A549 (cell line): Measurements from ENCODE around the gene SLC26A4. TPM values are rescaled to one million over a fixed set of nuclear protein-coding genes. Genes with fewer than 3 reads are reported as not detected.

Experiments used
- ATAC-seq, 2 experiments: fragments of 200-7000 bp in 1 of 2; fragments of >200 bp in 1 of 2; cut with Nextera tagmentation in 1 of 2; cut with Tn5 transposase in 1 of 2; 3 replicates each; pipeline versions ENCODE4 v1.8.0 to v1.9.1; 2018 to 2020; ENCODE audit warnings: mild to moderate bottlenecking in 1 of 2, moderate library complexity in 1 of 2
- CTCF ChIA-PET: fragments of 300-600 bp; sonication (Branson Sonifier 250); formaldehyde crosslinking; extraction: SDS; loops from one replicate; lab custom pipeline; 2021; ENCODE audit warnings: antibody characterized with exemption, inconsistent platforms; lab: Yijun Ruan, JAX
- POLR2A ChIA-PET: fragments of 350-600 bp; formaldehyde crosslinking; extraction: SDS; loops from one replicate; lab custom pipeline; 2021; ENCODE audit warnings: antibody characterized with exemption, inconsistent platforms; lab: Yijun Ruan, JAX
- DNase-seq, 2 experiments: peaks; one replicate each; pipeline versions ENCODE4 v3.0.0 to v3.0.0-alpha.2; 2011 to 2016; ENCODE audit warnings: low read depth in 1 of 2, low spot score in 1 of 2
- FAIRE-seq: peaks from 2 replicates; lab custom pipeline; 2011; peaks lifted over from hg19 to GRCh38; lab: Jason Lieb, UNC
- H3K27ac ChIP-seq, 2 experiments: fragments of >200 bp; sonication (Bioruptor Twin); formaldehyde crosslinking; 3 replicates each; pipeline ENCODE4 v1.5.1; 2016 to 2017
- H3K4me1 ChIP-seq: fragments of >200 bp; sonication (Bioruptor Twin); formaldehyde crosslinking; 3 replicates; pipeline ENCODE4 v1.6.1; 2016
- H3K4me2 ChIP-seq: fragments of >200 bp; sonication (Bioruptor Twin); formaldehyde crosslinking; 3 replicates; pipeline ENCODE4 v1.6.1; 2016
- H3K4me3 ChIP-seq: fragments of >200 bp; sonication (Bioruptor Twin); formaldehyde crosslinking; 3 replicates; pipeline ENCODE4 v1.5.1; 2016
- H3K9me3 ChIP-seq: fragments of >200 bp; sonication (Bioruptor Twin); formaldehyde crosslinking; 3 replicates; pipeline ENCODE4 v1.6.1; 2016
- CBX2 ChIP-seq: fragments of 200-600 bp; sonication (generic); IDR thresholded peaks from 2 replicates; pipeline ENCODE4 v1.6.1; 2016; ENCODE audit warnings: low read depth, mild to moderate bottlenecking, borderline replicate concordance
- CEBPB ChIP-seq, 2 experiments: fragments of >200 bp in 1 of 2; sonication (Bioruptor Twin) in 1 of 2; formaldehyde crosslinking in 1 of 2; IDR thresholded peaks; 2 replicates each; pipeline ENCODE4 v1.6.1; 2012 to 2016
- CHD2 ChIP-seq: fragments of 150-350 bp; IDR thresholded peaks from 2 replicates; pipeline ENCODE4 v1.6.1; 2014; ENCODE audit warnings: low read length; ENCODE audit not compliant: partially characterized antibody
- EHMT2 ChIP-seq: fragments of 200-600 bp; sonication (generic); IDR thresholded peaks from 2 replicates; pipeline ENCODE4 v1.6.1; 2016; ENCODE audit warnings: antibody characterized with exemption, low read depth, mild to moderate bottlenecking, moderate library complexity
- ELK1 ChIP-seq: fragments of 150-350 bp; IDR thresholded peaks from 2 replicates; pipeline ENCODE4 v1.6.1; 2014; ENCODE audit warnings: low read depth, mild to moderate bottlenecking, low read length
- GATA3 ChIP-seq: IDR thresholded peaks from 2 replicates; pipeline ENCODE4 v1.6.1; 2012; ENCODE audit warnings: borderline replicate concordance
- HES2 ChIP-seq: fragments of >200 bp; sonication (Bioruptor Twin); formaldehyde crosslinking; IDR thresholded peaks from 2 replicates; pipeline ENCODE4 v1.6.1; 2016
- HEYL ChIP-seq: fragments of 250-450 bp; sonication (Bioruptor Pico); IDR thresholded peaks from 2 replicates; pipeline ENCODE4 v1.8.0; 2021; ENCODE audit warnings: mild to moderate bottlenecking, moderate library complexity
- HOXA7 ChIP-seq: fragments of 250-450 bp; sonication (Bioruptor Pico); IDR thresholded peaks from 2 replicates; pipeline ENCODE4 v1.5.0; 2020; ENCODE audit warnings: mild to moderate bottlenecking, moderate library complexity
- HOXB13 ChIP-seq: fragments of 250-450 bp; sonication (Bioruptor Pico); IDR thresholded peaks from 2 replicates; pipeline ENCODE4 v1.5.0; 2020; ENCODE audit warnings: low read depth, mild to moderate bottlenecking, moderate library complexity
- JUNB ChIP-seq: fragments of >200 bp; sonication (Bioruptor Twin); formaldehyde crosslinking; IDR thresholded peaks from 2 replicates; pipeline ENCODE4 v1.6.1; 2016
- MAZ ChIP-seq: fragments of 150-350 bp; IDR thresholded peaks from 2 replicates; pipeline ENCODE4 v1.6.1; 2014; ENCODE audit warnings: antibody characterized with exemption, low read depth, low read length, borderline replicate concordance
- NPAS2 ChIP-seq: fragments of 250-450 bp; sonication (Bioruptor Pico); IDR thresholded peaks from 2 replicates; pipeline ENCODE4 v1.8.0; 2022; ENCODE audit warnings: mild to moderate bottlenecking, moderate library complexity, borderline replicate concordance
- POLR2A ChIP-seq: IDR thresholded peaks from 2 replicates; pipeline ENCODE4 v1.6.1; 2012; ENCODE audit warnings: mild to moderate bottlenecking, low read length
- RCOR1 ChIP-seq: fragments of 150-350 bp; IDR thresholded peaks from 2 replicates; pipeline ENCODE4 v1.6.1; 2014; ENCODE audit warnings: antibody characterized with exemption, low read length, low read depth
- RFX5 ChIP-seq: fragments of 450-650 bp; IDR thresholded peaks from 2 replicates; pipeline ENCODE4 v1.7.1; 2014; ENCODE audit warnings: antibody characterized with exemption, mild to moderate bottlenecking, moderate library complexity
- SMC3 ChIP-seq: fragments of >200 bp; sonication (Bioruptor Twin); formaldehyde crosslinking; IDR thresholded peaks from 3 replicates; pipeline ENCODE4 v1.6.1; 2018; ENCODE audit warnings: inconsistent platforms
- SREBF2 ChIP-seq: fragments of 450-650 bp; IDR thresholded peaks from 2 replicates; pipeline ENCODE4 v1.6.1; 2014; ENCODE audit warnings: mild to moderate bottlenecking, moderate library complexity
- ZFP36 ChIP-seq: fragments of 450-650 bp; IDR thresholded peaks from 2 replicates; pipeline ENCODE4 v1.6.1; 2014; ENCODE audit warnings: borderline replicate concordance; ENCODE audit not compliant: partially characterized antibody
- ZNF302 ChIP-seq: fragments of 250-450 bp; sonication (Bioruptor Pico); IDR thresholded peaks from 2 replicates; pipeline ENCODE4 v1.9.0; 2021; ENCODE audit warnings: inconsistent platforms, mild to moderate bottlenecking, moderate library complexity
- WGBS: methylation state at CpG from one replicate; pipeline ENCODE4 v1.1.6; 2017; ENCODE audit errors: missing lambda C conversion rate; 5-methylcytosine and 5-hydroxymethylcytosine counted together
- polyA plus RNA-seq, 4 experiments: library from polyadenylated mRNA; depleted of rRNA in 3 of 4; stranded (reverse); fragments of >200 nt; fragmentation: RNase III in 1 of 4; extraction: RNeasy Plus Mini Kit Qiagen cat#74134 plus additional on column Dnase treatment in 1 of 4; gene quantifications; 2 replicates in 3 of 4; 3 replicates in 1 of 4; pipeline ENCODE4 v1.2.3, GENCODE V29; 2011 to 2017
- TF ChIP-seq, protein P1 (sequence below): IDR thresholded peaks from 2 replicates; pipeline ENCODE4 v1.6.1; 2012
- TF ChIP-seq, protein P2 (sequence below): fragments of 200-600 bp; sonication (generic); IDR thresholded peaks from 2 replicates; pipeline ENCODE4 v1.6.1; 2016; ENCODE audit warnings: antibody characterized with exemption, mild to moderate bottlenecking, moderate library complexity
- TF ChIP-seq, protein P3 (sequence below): IDR thresholded peaks from 2 replicates; pipeline ENCODE4 v1.6.1; 2012; ENCODE audit warnings: low read depth, borderline replicate concordance

SLC26A4 gene
- polyA plus RNA-seq, 2 of the 4 experiments (the other 2 are of a cell fraction), result 0.21 to 0.43 TPM

DNA sequence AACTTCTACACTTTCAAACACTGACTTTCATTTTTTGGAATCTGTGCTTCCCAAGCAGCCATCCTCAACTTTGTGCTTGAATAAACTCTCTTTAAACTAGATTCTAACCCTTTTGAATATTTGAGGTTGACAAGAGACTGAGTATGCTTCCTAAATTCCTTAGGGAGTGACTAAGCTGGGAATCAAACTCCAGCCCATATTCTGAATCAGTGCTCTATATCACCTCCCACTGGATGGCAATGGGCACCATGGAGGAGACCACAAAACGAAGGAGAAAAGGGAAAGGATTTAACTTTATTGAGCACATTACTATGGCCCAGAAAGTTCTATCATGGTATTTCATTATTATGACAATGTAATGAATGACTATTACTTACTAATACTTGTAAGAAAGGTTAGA, 17.2 kb upstream of the SLC26A4 start:
- Histone ChIP-seq H3K4me2 (no peak overlapping the region), H3K9me3 (no peaks in the 10 kb centered on the region), H3K4me1 (no peaks in the 10 kb centered on the region), H3K27ac (no peak overlapping the region), H3K4me3 (no peak overlapping the region)
- FAIRE-seq, result no peak
- no peak for TF ChIP-seq CEBPB (IDR thresholded peaks at IDR 0.05)
- TF ChIP-seq CBX2, result no peak
- TF ChIP-seq, protein P1, sequence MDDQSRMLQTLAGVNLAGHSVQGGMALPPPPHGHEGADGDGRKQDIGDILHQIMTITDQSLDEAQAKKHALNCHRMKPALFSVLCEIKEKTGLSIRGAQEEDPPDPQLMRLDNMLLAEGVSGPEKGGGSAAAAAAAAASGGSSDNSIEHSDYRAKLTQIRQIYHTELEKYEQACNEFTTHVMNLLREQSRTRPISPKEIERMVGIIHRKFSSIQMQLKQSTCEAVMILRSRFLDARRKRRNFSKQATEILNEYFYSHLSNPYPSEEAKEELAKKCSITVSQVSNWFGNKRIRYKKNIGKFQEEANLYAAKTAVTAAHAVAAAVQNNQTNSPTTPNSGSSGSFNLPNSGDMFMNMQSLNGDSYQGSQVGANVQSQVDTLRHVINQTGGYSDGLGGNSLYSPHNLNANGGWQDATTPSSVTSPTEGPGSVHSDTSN, result no peak
- TF ChIP-seq JUNB, result no peak
- no peak for TF ChIP-seq GATA3
- TF ChIP-seq POLR2A, result no peak
- TF ChIP-seq SREBF2, result no peak
- no peak for TF ChIP-seq CHD2
- no peak for TF ChIP-seq RCOR1
- no peak for TF ChIP-seq HEYL (CRISPR knock-in tag)
- no peak for TF ChIP-seq EHMT2
- TF ChIP-seq NPAS2 (CRISPR knock-in tag), result no peak
- TF ChIP-seq ELK1, result no peak
- no peak for TF ChIP-seq ZNF302
- TF ChIP-seq ZFP36, result no peak
- TF ChIP-seq HOXB13 (CRISPR knock-in tag), result no peak
- TF ChIP-seq, protein P2, sequence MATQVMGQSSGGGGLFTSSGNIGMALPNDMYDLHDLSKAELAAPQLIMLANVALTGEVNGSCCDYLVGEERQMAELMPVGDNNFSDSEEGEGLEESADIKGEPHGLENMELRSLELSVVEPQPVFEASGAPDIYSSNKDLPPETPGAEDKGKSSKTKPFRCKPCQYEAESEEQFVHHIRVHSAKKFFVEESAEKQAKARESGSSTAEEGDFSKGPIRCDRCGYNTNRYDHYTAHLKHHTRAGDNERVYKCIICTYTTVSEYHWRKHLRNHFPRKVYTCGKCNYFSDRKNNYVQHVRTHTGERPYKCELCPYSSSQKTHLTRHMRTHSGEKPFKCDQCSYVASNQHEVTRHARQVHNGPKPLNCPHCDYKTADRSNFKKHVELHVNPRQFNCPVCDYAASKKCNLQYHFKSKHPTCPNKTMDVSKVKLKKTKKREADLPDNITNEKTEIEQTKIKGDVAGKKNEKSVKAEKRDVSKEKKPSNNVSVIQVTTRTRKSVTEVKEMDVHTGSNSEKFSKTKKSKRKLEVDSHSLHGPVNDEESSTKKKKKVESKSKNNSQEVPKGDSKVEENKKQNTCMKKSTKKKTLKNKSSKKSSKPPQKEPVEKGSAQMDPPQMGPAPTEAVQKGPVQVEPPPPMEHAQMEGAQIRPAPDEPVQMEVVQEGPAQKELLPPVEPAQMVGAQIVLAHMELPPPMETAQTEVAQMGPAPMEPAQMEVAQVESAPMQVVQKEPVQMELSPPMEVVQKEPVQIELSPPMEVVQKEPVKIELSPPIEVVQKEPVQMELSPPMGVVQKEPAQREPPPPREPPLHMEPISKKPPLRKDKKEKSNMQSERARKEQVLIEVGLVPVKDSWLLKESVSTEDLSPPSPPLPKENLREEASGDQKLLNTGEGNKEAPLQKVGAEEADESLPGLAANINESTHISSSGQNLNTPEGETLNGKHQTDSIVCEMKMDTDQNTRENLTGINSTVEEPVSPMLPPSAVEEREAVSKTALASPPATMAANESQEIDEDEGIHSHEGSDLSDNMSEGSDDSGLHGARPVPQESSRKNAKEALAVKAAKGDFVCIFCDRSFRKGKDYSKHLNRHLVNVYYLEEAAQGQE, result no peak
- no peak for TF ChIP-seq SMC3
- TF ChIP-seq HES2, result no peak
- TF ChIP-seq HOXA7 (CRISPR knock-in tag), result no peak
- ChIA-PET CTCF (no interaction called here), POLR2A (no interaction called here)
- 0% methylated on average over 1 of the region's 1 CpG for WGBS
- no peak for DNase-seq
- ATAC-seq, result peak; percentile 64 to 68; a peak in 3 of 6 replicates

DNA sequence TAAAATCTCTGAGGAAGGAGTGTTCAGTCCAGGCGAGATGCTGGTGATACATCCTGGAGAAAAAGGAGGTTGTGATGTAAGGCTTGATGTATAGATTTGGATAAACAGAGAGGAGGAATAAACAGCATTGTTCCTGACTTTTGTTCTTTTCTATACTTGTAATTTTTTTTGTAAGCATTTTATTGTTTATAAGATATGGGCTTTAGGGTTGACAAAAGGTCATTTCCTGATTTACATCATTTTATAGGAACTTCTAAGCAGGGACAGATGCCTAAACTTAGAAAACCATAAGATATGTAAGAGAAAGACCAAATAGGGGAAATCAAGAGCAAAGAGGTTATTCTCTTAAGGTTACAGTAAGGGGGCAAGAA, 16.7 kb upstream of the SLC26A4 start:
- Histone ChIP-seq H3K27ac (no peak overlapping the region), H3K4me1 (no peaks in the 10 kb centered on the region), H3K9me3 (no peaks in the 10 kb centered on the region), H3K4me3 (no peak overlapping the region), H3K4me2 (no peak overlapping the region)
- ChIA-PET CTCF (no interaction called here), POLR2A (no interaction called here)
- FAIRE-seq, result no peak
- TF ChIP-seq, protein P3, sequence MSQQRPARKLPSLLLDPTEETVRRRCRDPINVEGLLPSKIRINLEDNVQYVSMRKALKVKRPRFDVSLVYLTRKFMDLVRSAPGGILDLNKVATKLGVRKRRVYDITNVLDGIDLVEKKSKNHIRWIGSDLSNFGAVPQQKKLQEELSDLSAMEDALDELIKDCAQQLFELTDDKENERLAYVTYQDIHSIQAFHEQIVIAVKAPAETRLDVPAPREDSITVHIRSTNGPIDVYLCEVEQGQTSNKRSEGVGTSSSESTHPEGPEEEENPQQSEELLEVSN, result no peak
- TF ChIP-seq GATA3 (no peak), RFX5 (no peak), MAZ (no peak), POLR2A (no peak), CEBPB (IDR thresholded peaks at IDR 0.05) (no peak)
- TF ChIP-seq, protein P2, result no peak
- DNase-seq, result no peak
- ATAC-seq, result no peak
- WGBS, result 43% methylated on average over 1 of the region's 1 CpG
